ENCODE data around the gene CCDC97.
"Not testable (repeated sequence)": the region's sequence is repeated elsewhere in the genome, so short reads cannot be mapped to it uniquely, and the experiment has no call there.

Gene CCDC97

DNA sequence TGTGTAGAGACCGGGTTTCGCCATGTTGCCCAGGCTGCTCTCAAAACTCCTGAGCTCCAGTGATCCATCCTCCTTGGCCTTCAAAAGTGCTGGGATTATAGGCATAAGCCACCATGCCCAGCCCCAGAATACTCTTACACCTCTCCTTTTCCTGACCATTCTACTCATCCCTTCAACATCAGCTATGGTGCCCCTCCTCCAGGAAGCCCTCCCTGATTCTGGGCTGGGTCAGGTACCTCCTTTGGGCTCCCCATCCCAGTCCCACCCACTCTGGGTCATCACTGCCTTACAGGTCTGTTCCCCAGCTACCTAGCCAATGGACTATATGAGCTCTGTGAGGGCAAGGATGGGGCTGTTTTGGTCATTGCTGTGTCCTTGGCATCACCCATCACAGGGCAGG is 34.2 kb downstream of the CCDC97 start:
- no peak for DNase-seq

DNA sequence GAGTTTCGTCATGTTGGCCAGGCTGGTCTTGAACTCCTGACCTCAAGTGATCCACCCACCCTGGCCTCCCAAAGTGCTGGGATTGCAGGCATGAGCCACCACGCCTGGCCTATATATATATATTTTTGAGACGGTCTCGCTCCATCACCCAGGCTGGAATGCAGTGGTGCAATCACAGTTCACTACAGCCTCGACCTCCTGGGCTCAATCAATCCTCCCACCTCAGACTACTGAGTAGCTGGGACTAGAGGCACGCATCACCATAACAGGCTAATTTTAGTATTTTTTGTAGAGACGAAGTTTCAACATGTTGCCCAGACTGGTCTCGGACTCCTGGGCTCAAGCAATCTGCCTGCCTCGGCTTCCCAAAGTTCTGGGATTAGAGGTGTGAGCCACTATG is 36.9 kb downstream of the CCDC97 start:
- DNase-seq, result not testable (repeated sequence)

DNA sequence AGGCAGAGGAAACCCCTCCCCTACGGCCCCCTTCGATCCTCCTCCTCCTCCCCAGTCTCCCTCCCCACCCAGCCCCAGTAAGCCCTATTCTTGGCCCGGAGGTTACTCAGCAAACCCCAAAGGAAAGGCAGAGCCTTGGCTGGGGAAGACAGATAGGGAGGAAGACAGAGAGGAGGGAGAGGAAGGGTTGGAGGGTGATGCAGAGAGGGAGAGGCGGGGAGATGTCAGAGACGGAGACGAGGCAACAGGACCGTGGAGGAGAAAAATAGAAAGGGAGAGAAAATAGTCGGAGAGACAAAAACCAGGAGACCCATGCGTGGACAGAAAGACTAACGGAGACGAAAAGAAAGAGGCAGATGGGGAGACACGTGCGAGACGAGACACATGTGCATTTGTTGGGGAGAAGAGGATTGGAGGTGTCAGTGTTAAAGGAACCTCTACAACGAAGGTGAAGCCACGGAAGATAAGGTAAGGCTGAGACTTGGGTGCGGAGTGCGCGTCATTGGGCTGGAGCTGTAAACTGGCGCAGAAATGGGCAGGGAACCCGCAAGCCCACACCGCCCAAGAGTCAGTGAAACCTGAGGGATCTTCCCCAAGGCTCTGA is 40.9 kb downstream of the CCDC97 start:
- DNase-seq, result no peak

DNA sequence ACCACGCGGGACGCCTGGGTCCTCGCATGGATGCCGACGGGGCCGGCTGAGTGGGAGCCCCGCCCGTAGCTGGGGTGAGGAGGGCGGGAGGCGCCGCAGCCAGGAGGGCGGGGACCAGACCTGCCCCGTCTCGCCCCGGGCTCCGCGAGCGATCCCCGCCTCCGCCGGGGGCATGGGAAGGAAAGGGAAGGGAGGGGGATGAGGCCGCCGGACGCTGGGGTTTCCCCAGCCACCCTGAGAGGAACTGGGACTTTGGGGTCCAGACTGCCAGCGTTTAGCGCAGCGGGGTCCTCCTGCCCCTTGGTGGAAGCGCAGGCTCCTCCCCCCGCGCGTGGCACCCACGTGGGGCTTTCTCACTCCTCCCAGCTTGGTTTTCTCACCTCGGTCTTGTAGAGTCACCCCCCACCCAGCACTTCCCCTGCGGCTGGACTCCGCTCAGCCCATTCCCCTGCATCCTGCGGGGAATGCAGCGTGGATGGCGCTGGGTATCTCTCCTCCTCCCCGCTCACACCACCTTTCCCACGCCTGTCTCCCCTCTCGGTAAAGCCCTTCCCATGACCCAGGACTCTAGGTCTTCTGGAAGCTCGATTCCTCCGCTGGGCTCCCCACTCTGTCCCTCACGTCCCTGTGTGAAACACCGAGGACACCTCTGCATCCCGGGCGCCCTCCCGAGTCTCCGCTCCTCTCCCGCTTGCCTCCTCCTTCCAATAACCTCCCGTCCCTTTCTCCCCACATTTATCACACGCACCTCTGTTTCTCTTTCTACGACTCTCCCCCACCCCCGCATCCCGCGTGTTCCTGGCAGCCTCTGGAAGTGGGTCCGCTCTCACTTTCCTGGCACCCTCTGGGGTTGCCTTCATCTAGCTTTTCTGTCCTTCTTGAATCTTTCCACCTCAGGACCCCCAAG is 41.6 kb downstream of the CCDC97 start:
- DNase-seq, result peak; percentile 6

DNA sequence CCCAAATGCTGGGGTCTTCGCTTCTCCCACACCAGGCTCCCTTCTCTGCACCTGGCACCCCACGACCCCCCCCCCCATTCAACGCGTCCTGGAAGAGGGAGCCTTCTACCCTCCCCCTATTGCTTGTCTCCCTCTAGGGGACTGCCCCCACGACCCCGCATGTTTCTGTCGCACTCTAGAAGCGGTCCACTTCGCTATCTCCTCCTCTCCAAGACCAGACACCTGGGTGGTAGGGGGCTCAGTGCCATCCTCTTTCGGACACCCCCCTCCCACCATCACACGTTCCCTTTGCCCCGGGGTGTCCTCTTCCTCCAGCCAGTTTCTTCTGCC is 42.3 kb downstream of the CCDC97 start:
- no peak for DNase-seq

DNA sequence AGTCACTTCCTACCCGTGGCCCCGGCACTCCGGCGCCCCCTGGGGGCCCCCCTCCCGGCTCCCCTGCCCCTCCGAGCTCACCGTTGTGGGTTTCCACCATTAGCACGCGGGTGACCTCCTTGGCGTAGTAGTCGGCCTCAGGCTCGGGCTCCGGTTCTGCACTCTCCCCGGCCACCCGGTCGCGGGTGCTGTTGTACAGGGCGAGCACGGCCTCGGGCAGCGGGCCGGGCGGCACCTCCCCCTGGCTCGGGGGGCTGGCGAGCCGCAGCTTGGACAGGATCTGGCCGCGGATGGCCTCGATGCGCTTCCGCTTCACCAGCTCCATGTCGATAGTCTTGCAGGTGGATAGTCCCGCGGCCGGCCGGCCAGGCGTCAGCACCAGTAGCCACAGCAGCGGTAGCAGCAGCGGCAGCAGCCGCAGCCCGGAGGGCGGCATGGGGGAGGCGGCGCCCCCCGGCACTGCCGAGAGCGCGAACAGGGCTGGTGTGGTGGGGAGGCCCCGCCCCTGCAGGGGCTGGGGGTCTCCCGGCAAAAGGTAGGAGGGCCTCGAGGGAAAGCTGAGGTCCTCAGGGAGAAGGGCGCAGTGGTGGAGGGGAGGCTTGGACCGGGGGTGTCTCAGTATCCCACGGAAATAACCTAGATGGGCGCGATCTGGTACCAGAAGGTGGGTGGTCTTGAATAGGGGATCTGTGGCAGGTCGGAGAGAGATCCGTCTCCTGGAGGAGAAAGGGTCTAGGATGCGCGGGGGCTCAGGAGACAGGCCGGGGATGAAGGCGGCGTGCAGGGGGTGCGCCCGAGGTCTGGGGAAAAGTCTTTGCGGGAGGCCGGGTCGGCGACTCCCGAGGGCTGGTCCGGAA is 42.9 kb downstream of the CCDC97 start:
- peak; percentile 19 for DNase-seq

DNA sequence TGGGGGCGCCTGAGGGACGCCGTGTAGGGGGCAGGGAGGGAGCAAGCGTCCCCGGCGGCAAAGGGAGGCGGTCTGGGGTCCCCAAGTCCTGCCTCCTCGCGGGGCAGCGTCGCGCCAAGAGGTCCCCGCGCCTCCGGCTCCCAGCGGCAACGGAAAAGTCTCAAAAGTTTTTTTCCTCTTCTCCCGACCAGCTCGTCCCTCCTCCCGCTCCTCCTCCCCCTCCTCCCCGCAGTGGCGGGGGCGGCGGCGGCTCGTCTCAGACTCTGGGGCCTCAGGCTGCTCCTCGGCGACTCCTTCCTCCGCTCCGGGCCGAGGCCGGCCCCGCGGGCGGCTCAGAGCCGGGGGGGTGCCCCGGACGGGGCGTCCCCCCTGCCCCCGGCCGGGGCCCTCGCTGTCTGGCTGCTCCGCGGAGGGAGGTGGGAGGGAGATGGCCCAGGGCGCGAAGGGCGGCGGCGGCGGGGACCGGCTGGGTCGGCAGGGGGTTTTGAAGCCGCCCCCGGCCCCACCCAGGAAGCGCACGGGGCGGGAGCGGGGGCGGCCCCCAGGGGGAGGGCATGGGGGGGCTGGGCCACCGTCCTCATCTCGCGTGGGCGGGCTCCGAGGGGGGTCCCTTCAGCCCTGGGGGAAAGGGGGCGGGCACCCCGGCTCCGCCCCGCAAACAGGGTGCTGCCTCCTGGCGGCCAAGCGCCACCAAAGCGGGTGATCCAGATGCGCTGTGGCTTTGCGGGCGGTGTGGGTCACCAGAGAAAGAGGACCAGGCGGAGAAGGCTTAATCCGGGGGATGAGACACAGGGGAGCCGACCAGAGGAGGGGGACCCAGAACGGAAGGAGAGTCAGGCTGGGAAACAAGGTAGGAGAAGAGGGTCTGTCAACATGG is 43.7 kb downstream of the CCDC97 start, which contains the start of gene TGFB1:
TGFB1 (minus strand) TSS at position 457 of the 877 bp plus-strand sequence. CDS start 878 bp downstream, outside the sequence.
- DNase-seq, result peak; percentile 54

DNA sequence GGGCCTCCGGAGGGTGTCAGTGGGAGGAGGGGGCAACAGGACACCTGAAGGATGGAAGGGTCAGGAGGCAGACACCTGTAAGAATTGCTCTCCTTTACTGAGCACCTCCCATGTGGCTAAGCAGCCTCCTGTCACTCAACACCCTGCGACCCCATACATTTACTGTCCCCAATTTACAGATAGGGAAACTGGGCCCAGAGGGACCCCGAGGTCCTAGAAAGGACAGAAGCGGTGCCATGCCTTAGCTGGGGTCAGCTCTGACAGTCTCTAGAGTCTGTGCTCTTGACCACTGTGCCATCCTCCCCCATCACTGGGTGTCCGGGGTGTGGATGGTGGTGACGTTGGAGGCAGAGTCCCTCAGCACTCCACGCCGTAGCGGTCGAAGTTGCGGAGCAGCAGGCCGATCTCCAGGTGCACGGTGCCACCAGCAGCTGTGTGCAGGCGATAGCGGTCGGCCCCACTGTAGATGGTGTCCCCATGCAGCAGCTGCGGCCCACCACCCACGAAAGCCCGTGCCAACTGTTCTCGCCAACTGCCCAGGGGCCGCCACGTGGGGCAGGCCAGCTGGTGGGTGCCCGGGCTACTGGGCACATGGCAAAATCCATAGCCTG is 44.5 kb downstream of the CCDC97 start:
- DNase-seq, result no peak

DNA sequence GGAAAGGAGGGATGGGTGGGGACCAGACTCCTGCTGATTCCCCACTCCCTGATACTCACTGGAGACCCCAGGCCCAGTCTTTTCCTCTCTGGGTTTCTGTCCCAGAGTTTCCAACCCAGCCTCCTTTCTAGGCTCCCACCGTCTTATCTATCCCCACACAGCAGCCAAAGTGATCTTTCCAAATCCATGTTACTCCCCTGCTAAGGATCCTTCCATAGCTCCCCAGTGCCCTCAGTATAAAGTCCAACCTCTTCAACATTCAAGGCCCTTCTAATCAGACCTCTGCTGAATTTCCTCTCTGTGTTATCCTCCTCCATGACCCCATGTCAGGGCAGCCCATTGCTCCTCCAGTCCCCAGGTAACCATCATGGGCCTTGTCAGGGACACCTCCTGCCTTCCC is 45.1 kb downstream of the CCDC97 start:
- no peak for DNase-seq

DNA sequence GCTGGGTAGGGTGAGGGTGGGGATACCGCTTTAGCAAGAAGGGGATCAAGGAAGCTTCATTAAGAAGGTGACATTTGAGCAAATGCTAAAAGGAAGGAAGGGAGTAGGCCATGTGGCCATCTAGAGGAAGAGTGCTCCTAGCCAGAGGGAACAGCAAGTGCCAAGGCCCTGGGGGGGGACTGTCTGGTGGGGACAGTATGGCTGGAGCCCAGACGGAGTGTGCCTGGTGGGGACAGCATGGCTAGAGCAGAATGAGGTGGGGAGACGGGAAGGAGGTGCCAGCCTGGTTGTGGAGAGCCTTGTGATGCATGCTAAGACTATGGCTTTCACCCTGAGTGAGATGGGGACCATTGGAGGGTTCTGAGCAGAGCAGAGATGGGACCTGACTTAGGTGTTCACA is 45.8 kb downstream of the CCDC97 start:
- DNase-seq, result no peak

DNA sequence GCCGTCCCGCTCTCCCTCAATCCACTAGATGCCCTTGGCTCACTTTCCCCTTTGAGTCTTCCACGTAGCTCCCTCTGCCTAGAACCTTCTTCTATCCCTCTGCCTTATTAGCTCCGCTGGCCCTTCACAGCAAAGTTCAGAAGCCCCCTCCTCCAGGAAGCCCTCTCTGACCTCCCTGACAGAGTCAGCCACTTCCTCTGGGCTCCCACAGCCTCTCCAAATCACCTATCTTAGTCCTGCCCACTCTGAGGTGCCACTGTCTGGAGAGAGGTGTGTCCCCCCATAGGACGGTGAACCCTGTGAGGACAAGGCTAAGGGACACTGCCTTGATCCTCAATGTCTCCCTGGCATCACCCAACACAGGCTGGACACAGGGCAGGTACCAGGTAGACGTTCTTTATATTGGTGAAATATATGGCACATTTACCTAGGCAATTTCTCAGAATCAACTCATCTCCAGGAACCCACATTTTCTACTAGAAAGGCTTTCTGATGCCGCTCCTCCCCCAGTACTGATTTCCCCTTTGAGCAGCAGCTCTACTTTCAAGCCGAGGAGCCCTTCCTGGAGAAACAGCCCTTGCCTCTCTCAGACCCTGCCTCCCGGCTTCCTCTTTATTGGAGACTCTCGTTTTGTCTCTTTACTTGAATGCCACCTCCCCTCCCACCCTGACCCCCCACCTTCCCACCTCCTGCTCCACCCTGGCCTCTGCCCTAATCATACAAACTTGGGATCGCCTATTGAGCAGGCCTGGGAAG is 47.2 kb downstream of the CCDC97 start:
- DNase-seq, result no peak

DNA sequence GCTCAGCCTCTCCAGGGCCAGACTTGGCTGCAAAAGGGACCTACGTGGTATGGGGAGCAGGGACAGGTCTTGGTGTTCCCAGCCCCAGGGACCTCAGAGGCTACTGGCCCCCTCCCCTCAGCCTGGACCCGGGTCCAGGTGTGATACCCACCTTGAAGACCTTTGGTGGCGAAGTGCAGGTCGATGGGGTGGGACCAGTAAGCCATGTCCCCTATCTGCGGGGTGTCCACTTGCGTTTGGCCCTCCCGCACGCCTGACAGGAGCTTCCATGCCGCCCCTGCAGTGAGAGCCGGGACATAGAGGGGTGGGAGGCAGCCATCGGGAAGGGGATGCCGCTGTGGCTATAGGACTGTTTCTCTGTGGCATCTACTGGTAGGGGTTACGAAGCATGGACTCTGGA is 47.8 kb downstream of the CCDC97 start:
- DNase-seq, result no peak

DNA sequence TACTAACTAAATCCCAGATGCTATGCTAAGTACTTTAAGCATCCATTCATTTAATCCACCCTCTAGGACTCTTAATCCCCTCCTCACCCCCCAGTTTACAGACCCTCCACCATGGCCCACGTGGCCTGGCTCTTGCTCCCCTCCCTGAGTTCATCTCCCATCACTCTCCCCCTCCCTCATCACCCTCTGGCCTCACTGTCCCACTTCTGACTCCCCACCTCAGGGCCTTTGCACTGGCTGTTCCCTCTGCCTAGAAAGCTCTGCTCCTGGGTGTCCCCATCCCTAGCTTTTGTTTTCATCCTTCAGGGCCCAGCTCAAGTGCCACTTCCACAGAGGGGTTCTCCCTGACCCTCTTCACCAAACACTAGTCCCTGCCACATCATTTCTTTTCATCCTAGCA is 49.8 kb downstream of the CCDC97 start:
- DNase-seq, result no peak

DNA sequence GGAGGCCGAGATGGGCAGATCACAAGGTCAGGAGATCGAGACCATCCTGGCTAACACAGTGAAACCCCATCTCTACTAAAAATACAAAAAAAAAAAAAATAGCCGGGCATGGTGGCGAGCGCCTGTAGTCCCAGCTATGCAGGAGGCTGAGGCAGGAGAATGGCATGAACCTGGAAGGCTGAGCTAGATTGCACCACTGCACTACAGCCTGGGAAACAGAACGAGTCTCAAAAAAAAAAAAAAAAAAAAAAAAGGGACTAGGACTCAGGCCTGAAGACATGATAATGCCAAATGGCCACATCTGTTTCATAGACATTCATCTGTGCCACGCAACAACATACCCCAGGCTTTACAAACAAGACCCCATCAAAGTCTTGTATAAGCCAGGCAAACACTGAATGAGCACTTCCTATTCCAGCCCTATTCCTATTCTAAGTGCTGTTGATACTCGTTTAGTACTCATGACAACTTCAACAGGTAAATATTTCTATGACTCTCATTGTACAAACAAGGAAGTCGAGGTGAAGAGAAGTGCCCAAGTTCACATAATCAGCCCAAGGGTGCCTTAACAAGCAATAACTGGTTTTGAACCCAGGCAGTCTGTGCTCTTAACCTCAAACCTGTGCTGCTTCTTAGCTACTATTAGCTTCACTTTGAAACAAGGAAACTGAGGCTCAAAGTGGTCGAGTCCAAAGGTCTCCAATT is 52.3 kb downstream of the CCDC97 start:
- DNase-seq, result no peak

DNA sequence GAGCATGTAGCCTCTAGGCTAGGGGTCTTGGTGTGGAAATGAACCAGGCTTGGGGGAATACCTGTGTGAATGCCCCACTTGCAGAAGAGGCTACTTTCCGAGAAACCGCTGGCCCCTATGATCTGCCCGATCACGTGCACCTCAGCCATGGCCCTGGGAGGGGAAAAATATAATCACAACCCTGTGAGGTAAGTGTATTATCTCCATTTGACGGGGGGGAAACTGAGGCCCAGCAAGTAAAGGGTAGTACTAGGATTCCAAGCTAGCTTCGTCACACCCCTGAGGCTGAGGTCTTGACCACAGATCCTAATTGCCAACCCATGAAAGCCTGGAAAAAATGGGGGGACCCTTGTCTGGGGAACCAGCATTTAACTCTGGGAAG is 53.4 kb downstream of the CCDC97 start:
- no peak for DNase-seq

DNA sequence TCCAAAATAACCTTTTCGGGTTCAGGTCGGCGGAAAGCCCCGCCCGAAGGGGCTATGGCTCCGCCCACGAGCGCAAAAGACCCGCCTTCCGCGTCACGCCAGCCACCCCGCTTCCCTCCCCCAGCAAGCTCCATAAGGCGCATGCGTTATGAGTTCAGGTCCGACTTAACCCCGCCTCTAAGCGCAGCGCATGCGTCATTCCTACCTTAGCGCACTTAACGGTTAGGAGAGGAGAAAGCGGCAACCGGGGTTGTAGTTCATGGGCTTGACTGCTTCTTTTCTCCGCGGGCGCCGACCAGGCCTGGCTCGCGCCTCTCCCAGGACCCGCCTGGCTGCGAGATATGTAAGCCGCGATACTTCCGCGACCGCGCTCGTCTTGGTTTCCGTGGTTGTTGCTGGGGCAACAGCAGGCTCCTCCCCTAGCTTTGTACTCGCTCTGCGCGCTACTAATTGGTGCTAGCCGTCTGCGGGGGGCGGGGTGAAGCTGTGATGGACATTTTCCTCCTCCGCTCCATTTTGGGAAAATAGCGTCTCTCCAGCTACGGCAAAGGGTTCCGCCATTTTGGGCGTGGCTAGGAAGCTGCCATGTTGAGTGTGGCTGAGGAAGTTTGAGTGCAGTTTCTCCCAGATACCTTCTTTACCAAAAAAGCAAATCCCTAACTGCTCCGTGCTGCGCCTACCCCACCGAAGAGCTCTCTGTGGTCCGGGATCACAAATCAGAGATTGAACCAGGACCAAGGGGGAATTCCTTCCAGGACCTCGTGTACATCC is 54.0 kb downstream of the CCDC97 start, which contains the start of gene B9D2:
B9D2 (minus strand) TSS at position 397 of the 771 bp plus-strand sequence. CDS start 630 bp downstream, outside the sequence.
- peak; percentile 98 for DNase-seq

DNA sequence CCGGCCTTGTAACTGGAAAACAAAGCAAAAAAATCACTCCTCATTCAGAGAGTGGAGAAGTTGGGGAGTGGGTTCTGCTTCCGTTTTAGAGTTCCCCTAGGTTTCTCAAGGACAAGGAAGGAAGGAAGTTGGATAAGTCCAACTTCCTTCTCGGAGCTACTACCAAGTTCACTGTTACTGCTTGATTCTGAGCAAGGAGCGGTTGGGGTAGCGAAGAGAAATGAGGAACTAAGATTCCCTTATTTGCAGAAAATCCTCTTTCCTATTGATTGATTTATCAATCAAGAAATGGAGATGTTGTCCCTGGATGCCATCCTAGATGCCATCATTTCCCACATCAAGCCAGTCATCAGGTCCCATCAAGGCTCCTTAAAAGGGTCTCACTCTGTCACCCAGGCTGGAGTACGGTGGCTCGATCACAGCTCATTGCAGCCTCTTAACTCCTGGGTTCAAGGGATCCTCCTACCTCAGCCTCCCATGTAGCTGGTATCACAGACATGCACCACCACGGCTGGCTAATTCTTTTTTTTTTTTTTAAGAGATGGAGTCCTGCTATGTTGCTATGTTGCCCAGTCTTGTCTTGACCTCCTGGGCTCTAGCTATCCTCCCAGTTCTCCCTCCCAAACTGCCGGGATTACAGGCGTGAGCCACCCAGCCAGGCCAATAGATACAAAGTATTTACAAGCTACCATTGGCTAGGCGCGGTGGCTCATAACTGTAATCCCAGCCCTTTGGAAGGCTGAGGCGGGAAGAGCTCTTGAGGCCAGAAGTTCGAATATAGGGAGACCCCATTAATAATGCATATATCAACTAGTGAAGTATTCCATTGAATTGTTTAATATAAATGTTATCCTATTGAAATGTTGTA is 54.8 kb downstream of the CCDC97 start:
- DNase-seq, result no peak

DNA sequence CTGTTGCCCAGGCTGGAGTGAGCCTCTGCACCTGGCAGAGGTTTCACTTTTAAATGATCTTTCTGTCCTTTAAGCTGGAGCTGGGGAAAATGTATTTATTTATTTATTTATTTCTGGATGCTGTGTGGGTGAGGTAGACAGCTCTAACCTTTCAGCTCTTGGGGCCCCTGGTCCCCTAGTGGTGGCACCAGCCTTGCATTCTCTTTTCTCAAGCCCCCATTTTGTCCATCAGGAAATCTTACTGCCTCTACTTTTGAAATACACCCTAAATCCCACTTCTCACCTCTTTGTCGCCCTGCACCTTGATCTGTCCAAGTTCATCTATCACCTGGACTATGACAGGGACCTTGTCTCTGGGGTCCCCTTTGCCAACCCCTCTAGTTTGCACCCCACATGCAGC is 56.1 kb downstream of the CCDC97 start:
- no peak for DNase-seq

DNA sequence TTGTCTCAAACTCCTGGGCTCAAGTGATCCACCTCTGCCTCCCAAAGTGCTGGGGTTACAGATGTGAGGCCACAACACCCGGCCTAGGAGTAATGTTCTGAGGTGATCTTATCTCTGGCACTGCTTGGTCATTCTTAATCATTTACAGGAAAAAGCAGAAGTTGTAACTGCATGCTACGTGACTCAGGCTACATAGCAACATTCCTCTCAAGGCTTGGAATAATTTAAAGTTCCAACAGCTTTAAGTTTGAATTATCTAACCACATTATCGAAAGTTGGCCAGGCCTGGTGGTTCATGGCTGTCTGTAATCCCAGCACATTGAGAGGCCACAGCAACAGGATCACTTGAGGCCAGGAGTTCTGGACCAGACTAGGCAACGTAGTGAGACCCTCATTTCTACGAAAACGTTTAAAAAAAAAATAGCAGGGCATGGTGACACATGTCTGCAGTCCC is 57.9 kb downstream of the CCDC97 start:
- DNase-seq, result no peak

Measured in NCI-H1105 treated with DMSO at 0.1 percent for 48 hours (cell line).